HG03571 (cell line): ENCODE results near the gene SNAPC4.

Experiments used
- ATAC-seq: cut with Tn5 transposase; IDR thresholded peaks from one replicate; pipeline ENCODE4 v1.9.1; 2021; ENCODE audit not compliant: unreplicated experiment

SNAPC4 gene

GRCh38 chr9:136393531-136393930, 6.4 kb downstream of the SNAPC4 start:
- ATAC-seq = no peak

GRCh38 chr9:136392538-136393449, 7.2 kb downstream of the SNAPC4 start:
- no peak for ATAC-seq

- ATAC-seq = no peak
Measured at GRCh38 chr9:136391737-136392537, 8.0 kb downstream of the SNAPC4 start.

GRCh38 chr9:136389396-136389795, 10.6 kb downstream of the SNAPC4 start:
- ATAC-seq = no peak

GRCh38 chr9:136387217-136387616, 12.8 kb downstream of the SNAPC4 start:
- ATAC-seq = no peak

GRCh38 chr9:136386018-136386417, 14.0 kb downstream of the SNAPC4 start:
- no peak for ATAC-seq

GRCh38 chr9:136385015-136385414, 15.0 kb downstream of the SNAPC4 start:
- no peak for ATAC-seq

GRCh38 chr9:136383436-136383835, 16.5 kb downstream of the SNAPC4 start:
- ATAC-seq = no peak

GRCh38 chr9:136381966-136382513, 17.9 kb downstream of the SNAPC4 start:
- ATAC-seq = no peak

- ATAC-seq = no peak
Measured at GRCh38 chr9:136381311-136381710, 18.7 kb downstream of the SNAPC4 start.

GRCh38 chr9:136380381-136380780, 19.6 kb downstream of the SNAPC4 start:
- no peak for ATAC-seq

GRCh38 chr9:136379891-136380290, 20.1 kb downstream of the SNAPC4 start:
- ATAC-seq = no peak

- no peak for ATAC-seq
Measured at GRCh38 chr9:136379401-136379800, 20.6 kb downstream of the SNAPC4 start.

GRCh38 chr9:136379003-136379287, 21.0 kb downstream of the SNAPC4 start:
- ATAC-seq = no peak

- no peak for ATAC-seq
Measured at GRCh38 chr9:136378170-136379002, 21.6 kb downstream of the SNAPC4 start.

GRCh38 chr9:136377341-136378169, 22.4 kb downstream of the SNAPC4 start:
- no peak for ATAC-seq

- ATAC-seq = no peak
Measured at GRCh38 chr9:136376457-136376856, 23.5 kb downstream of the SNAPC4 start.

GRCh38 chr9:136375096-136375495, 24.9 kb downstream of the SNAPC4 start:
- ATAC-seq = no peak

- ATAC-seq = no peak
Measured at GRCh38 chr9:136374183-136374575, 25.8 kb downstream of the SNAPC4 start.
